HCT116 (cell line): ENCODE results near the gene TOP3B. TPM values are rescaled to one million over a fixed set of nuclear protein-coding genes. Genes with fewer than 3 reads are reported as not detected.

ENCODE experiments used
- ATAC-seq: fragments of 200-7000 bp; cut with Tn5 transposase; 2 replicates; pipeline ENCODE4 v1.9.1; 2020; ENCODE audit warnings: mild to moderate bottlenecking, moderate library complexity
- BruUV-seq: library from RNA; stranded (reverse); fragments of 400-500 nt; replicated peaks from 2 replicates; lab custom pipeline; 2021; lab: Mats Ljungman, UMichigan
- CTCF ChIA-PET: fragments of 300-600 bp; sonication (Branson Sonifier 250); formaldehyde crosslinking; loops from one replicate; lab custom pipeline; 2021; ENCODE audit warnings: antibody characterized with exemption; lab: Charles Lee
- POLR2A ChIA-PET: fragments of 300-600, 350-600 bp; sonication (Branson Sonifier 250); formaldehyde crosslinking; loops from one replicate; lab custom pipeline; 2021; ENCODE audit warnings: antibody characterized with exemption; lab: Charles Lee
- RAD21 ChIA-PET, 2 experiments: fragments of 300-600 bp; sonication (Branson Sonifier 250); formaldehyde crosslinking; loops; one replicate each; lab custom pipeline; 2023; ENCODE audit warnings: low total read pairs in 2 of 2; ENCODE audit not compliant: uncharacterized antibody in 2 of 2, unreplicated experiment in 2 of 2, low non-redundant PET in 1 of 2; lab: Charles Lee
- DNase-seq: peaks from one replicate; pipeline ENCODE4 v3.0.0-alpha.2; 2010; ENCODE audit warnings: low read depth, low spot score
- H2AFZ ChIP-seq: fragments of 200-600 bp; shearing (Covaris generic), sonication (generic); 2 replicates; pipeline ENCODE4 v1.6.1; 2017; ENCODE audit warnings: low read depth, mixed run types, mixed read lengths, antibody characterized with exemption, low read length; ENCODE audit not compliant: poor library complexity, severe bottlenecking
- H3K27ac ChIP-seq: 2 replicates; pipeline ENCODE4 v1.5.1; 2012; ENCODE audit warnings: low read depth, low read length
- H3K27me3 ChIP-seq: fragments of 200-600 bp; sonication (generic); 2 replicates; pipeline ENCODE4 v1.6.1; 2016; ENCODE audit warnings: mixed run types, low read length, mixed read lengths; ENCODE audit not compliant: insufficient read depth
- H3K36me3 ChIP-seq, 2 experiments: fragments of 200-500 bp in 1 of 2; fragments of 200-600 bp in 1 of 2; sonication (Bioruptor generic) in 1 of 2; sonication (generic) in 1 of 2; 2 replicates each; pipeline versions ENCODE4 v1.5.1 to v1.6.1; 2014 to 2016; ENCODE audit warnings: low read length in 2 of 2, inconsistent platforms in 1 of 2, mixed read lengths in 1 of 2, mixed run types in 1 of 2; ENCODE audit not compliant: insufficient read depth in 2 of 2, control insufficient read depth in 1 of 2
- H3K4me1 ChIP-seq, 2 experiments: fragments of 200-600 bp in 1 of 2; sonication (generic) in 1 of 2; 2 replicates each; pipeline versions ENCODE4 v1.5.1 to v1.6.1; 2012 to 2017; ENCODE audit warnings: low read length in 2 of 2, inconsistent platforms in 1 of 2, mild to moderate bottlenecking in 1 of 2, mixed read lengths in 1 of 2, mixed run types in 1 of 2, moderate library complexity in 1 of 2; ENCODE audit not compliant: insufficient read depth in 2 of 2, control insufficient read depth in 1 of 2
- H3K4me2 ChIP-seq: fragments of 200-600 bp; sonication (generic); 2 replicates; pipeline ENCODE4 v1.6.1; 2017; ENCODE audit warnings: mixed run types, low read length, mixed read lengths
- H3K4me3 ChIP-seq, 2 experiments: fragments of 200-600 bp in 1 of 2; sonication (generic) in 1 of 2; replicated peaks in 1 of 2; 2 replicates each; pipeline ENCODE4 v1.5.1; 2011 to 2016; ENCODE audit warnings: low read length in 2 of 2, control low read depth in 1 of 2, low read depth in 1 of 2, mild to moderate bottlenecking in 1 of 2, mixed read lengths in 1 of 2, mixed run types in 1 of 2
- H3K79me2 ChIP-seq: fragments of 200-600 bp; sonication (generic); 2 replicates; pipeline ENCODE4 v1.6.1; 2017; ENCODE audit warnings: mild to moderate bottlenecking, mixed run types, low read length, moderate library complexity, mixed read lengths; ENCODE audit not compliant: insufficient read depth
- H3K9ac ChIP-seq: fragments of 200-600 bp; sonication (generic); 2 replicates; pipeline ENCODE4 v1.6.1; 2016; ENCODE audit warnings: low read length, mixed read lengths
- H3K9me2 ChIP-seq: fragments of 200-600 bp; sonication (generic), shearing (Covaris generic); 2 replicates; pipeline ENCODE4 v1.6.1; 2017; ENCODE audit warnings: mixed run types, mild to moderate bottlenecking, moderate library complexity; ENCODE audit not compliant: insufficient read depth
- H3K9me3 ChIP-seq, 2 experiments: fragments of 200-500 bp in 1 of 2; fragments of 200-600 bp in 1 of 2; sonication (Bioruptor generic) in 1 of 2; sonication (generic) in 1 of 2; 2 replicates each; pipeline ENCODE4 v1.6.1; 2014 to 2017; ENCODE audit warnings: low read length in 2 of 2, mixed read lengths in 2 of 2, inconsistent platforms in 1 of 2, low read depth in 1 of 2, mild to moderate bottlenecking in 1 of 2, mixed run types in 1 of 2, moderate library complexity in 1 of 2; ENCODE audit not compliant: control insufficient read depth in 1 of 2, insufficient read depth in 1 of 2
- H4K20me1 ChIP-seq: fragments of 200-600 bp; sonication (generic), shearing (Covaris generic); 2 replicates; pipeline ENCODE4 v1.6.1; 2017; ENCODE audit warnings: mixed run types, mild to moderate bottlenecking, moderate library complexity; ENCODE audit not compliant: insufficient read depth
- CBX3 ChIP-seq: IDR thresholded peaks from 2 replicates; pipeline ENCODE4 v1.6.1; 2012; ENCODE audit warnings: low read depth
- CEBPB ChIP-seq: IDR thresholded peaks from 2 replicates; pipeline ENCODE4 v1.6.1; 2012; ENCODE audit warnings: low read depth
- EGR1 ChIP-seq: IDR thresholded peaks from 2 replicates; pipeline ENCODE4 v1.6.1; 2012; ENCODE audit warnings: low read depth
- ELF1 ChIP-seq: IDR thresholded peaks from 2 replicates; pipeline ENCODE4 v1.6.1; 2012; ENCODE audit warnings: low read depth, borderline replicate concordance
- EZH2 ChIP-seq: fragments of 200-600 bp; sonication (generic); IDR thresholded peaks from 2 replicates; pipeline ENCODE4 v1.6.1; 2017; ENCODE audit warnings: antibody characterized with exemption, mixed run types
- EZH2phosphoT487 ChIP-seq: fragments of 200-600 bp; IDR thresholded peaks from 2 replicates; pipeline ENCODE4 v1.6.1; 2018; ENCODE audit warnings: antibody characterized with exemption, borderline replicate concordance
- FOSL1 ChIP-seq: IDR thresholded peaks from 2 replicates; pipeline ENCODE4 v1.6.1; 2012; ENCODE audit warnings: low read depth
- JUND ChIP-seq: IDR thresholded peaks from 2 replicates; pipeline ENCODE4 v1.6.1; 2012
- POLR2A ChIP-seq: IDR thresholded peaks from 2 replicates; pipeline ENCODE4 v1.7.0; 2011; ENCODE audit warnings: borderline replicate concordance; ENCODE audit not compliant: insufficient read depth, insufficient read length; ENCODE audit errors: extremely low read depth
- RAD21 ChIP-seq: IDR thresholded peaks from 2 replicates; pipeline ENCODE4 v1.6.1; 2012; ENCODE audit warnings: low read depth, mild to moderate bottlenecking
- REST ChIP-seq: IDR thresholded peaks from 2 replicates; pipeline ENCODE4 v1.6.1; 2012; ENCODE audit warnings: low read depth
- SIN3A ChIP-seq: IDR thresholded peaks from 2 replicates; pipeline ENCODE4 v1.6.1; 2012; ENCODE audit warnings: low read depth
- SP1 ChIP-seq: IDR thresholded peaks from 2 replicates; pipeline ENCODE4 v1.6.1; 2012; ENCODE audit warnings: low read depth
- SRF ChIP-seq: IDR thresholded peaks from 2 replicates; pipeline ENCODE4 v1.6.1; 2012; ENCODE audit warnings: low read depth
- TCF7L2 ChIP-seq: IDR thresholded peaks from 2 replicates; pipeline ENCODE4 v1.7.0; 2011; ENCODE audit warnings: borderline replicate concordance, inconsistent platforms; ENCODE audit not compliant: insufficient read depth, insufficient read length; ENCODE audit errors: extremely low read depth
- ZFX ChIP-seq: fragments of 450-650 bp; IDR thresholded peaks from 2 replicates; pipeline ENCODE4 v1.6.1; 2017
- ZNF274 ChIP-seq: fragments of 200-500 bp; sonication (Bioruptor generic); IDR thresholded peaks from 2 replicates; pipeline ENCODE4 v1.6.1; 2014; ENCODE audit warnings: mild to moderate bottlenecking, low read depth, low read length, inconsistent platforms
- intact Hi-C: fragments of 100-400 bp; cut with micrococcal nuclease; formaldehyde crosslinking; loops from 2 replicates; pipeline ENCODE4 v1.10.0; 2022
- total RNA-seq: library from RNA; stranded (reverse); gene quantifications from one replicate; pipeline ENCODE4 v1.2.1, GENCODE V29; 2021; ENCODE audit not compliant: unreplicated experiment
- TF ChIP-seq, protein P1 (sequence below): IDR thresholded peaks from 2 replicates; pipeline ENCODE4 v1.6.1; 2012

TOP3B gene
- total RNA-seq, 1 experiment from 2014 or later = 50.1 TPM

- Histone ChIP-seq H2AFZ (no peak overlapping the region), H4K20me1 (no peaks in the 10 kb centered on the region), H3K4me3 (no peak overlapping the region), H3K27me3 (peaks cover 14% of the 10 kb centered on the region), H3K36me3 (no peaks in the 10 kb centered on the region), H3K27ac (no peak overlapping the region), H3K79me2 (no peaks in the 10 kb centered on the region), H3K9me2 (no peaks in the 10 kb centered on the region), H3K4me2 (no peak overlapping the region), H3K9ac (no peak overlapping the region), H3K4me1 (no peaks in the 10 kb centered on the region), H3K9me3 (no peaks in the 10 kb centered on the region)
- ChIA-PET CTCF (no interaction called here), RAD21 (no interaction called here), POLR2A (no interaction called here)
- no peak for ATAC-seq
- no TSS peak for BruUV-seq
- no peak for DNase-seq
- TF ChIP-seq REST (no peak), ZNF274 (no peak), FOSL1 (no peak), EZH2 (no peak), TCF7L2 (no peak), SRF (no peak), CEBPB (no peak)
- intact Hi-C loops = no loop called here
Measured at GRCh38 chr22:22009661-22010060, 27.1 kb upstream of the TOP3B start.

GRCh38 chr22:22006596-22006990 lies 24.0 kb upstream of the TOP3B start:
- Histone ChIP-seq H3K27me3 (peaks cover 21% of the 10 kb centered on the region), H2AFZ (no peak overlapping the region), H3K9ac (no peak overlapping the region), H3K4me1 (no peaks in the 10 kb centered on the region), H3K9me2 (no peaks in the 10 kb centered on the region), H3K4me2 (no peak overlapping the region), H3K4me3 (no peak overlapping the region), H3K27ac (no peak overlapping the region), H3K36me3 (no peaks in the 10 kb centered on the region), H3K9me3 (no peaks in the 10 kb centered on the region), H3K79me2 (no peaks in the 10 kb centered on the region), H4K20me1 (no peaks in the 10 kb centered on the region)
- POLR2A ChIA-PET = no interaction called here
- RAD21 ChIA-PET = no interaction called here
- DNase-seq = no peak
- no TSS peak for BruUV-seq
- CTCF ChIA-PET = no interaction called here
- intact Hi-C loops = no loop called here
- no peak for TF ChIP-seq RAD21
- no peak for TF ChIP-seq FOSL1
- no peak for TF ChIP-seq SRF
- TF ChIP-seq, protein P1, sequence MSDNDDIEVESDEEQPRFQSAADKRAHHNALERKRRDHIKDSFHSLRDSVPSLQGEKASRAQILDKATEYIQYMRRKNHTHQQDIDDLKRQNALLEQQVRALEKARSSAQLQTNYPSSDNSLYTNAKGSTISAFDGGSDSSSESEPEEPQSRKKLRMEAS = no peak
- TF ChIP-seq JUND = no peak
- no peak for TF ChIP-seq TCF7L2
- no peak for TF ChIP-seq ELF1
- TF ChIP-seq ZFX = no peak
- TF ChIP-seq CBX3 = no peak
- no peak for TF ChIP-seq EZH2phosphoT487
- no peak for TF ChIP-seq EGR1
- TF ChIP-seq SIN3A = no peak
- no peak for TF ChIP-seq SP1
- no peak for TF ChIP-seq POLR2A
- ATAC-seq = no peak
